ENCODE measurements around the gene UBE2G1. TPM values are rescaled to one million over a fixed set of nuclear protein-coding genes. Genes with fewer than 3 reads are reported as not detected.
A peak's percentile ranks its signal among the peaks of the same experiment; 100 is the strongest.

Gene UBE2G1
- total and polyA plus RNA-seq, 10 of the 15 experiments (the other 5 are each of a cell fraction or from before 2014, with no cell fraction given) = 24.4 to 139 (median 77.4) TPM

DNA sequence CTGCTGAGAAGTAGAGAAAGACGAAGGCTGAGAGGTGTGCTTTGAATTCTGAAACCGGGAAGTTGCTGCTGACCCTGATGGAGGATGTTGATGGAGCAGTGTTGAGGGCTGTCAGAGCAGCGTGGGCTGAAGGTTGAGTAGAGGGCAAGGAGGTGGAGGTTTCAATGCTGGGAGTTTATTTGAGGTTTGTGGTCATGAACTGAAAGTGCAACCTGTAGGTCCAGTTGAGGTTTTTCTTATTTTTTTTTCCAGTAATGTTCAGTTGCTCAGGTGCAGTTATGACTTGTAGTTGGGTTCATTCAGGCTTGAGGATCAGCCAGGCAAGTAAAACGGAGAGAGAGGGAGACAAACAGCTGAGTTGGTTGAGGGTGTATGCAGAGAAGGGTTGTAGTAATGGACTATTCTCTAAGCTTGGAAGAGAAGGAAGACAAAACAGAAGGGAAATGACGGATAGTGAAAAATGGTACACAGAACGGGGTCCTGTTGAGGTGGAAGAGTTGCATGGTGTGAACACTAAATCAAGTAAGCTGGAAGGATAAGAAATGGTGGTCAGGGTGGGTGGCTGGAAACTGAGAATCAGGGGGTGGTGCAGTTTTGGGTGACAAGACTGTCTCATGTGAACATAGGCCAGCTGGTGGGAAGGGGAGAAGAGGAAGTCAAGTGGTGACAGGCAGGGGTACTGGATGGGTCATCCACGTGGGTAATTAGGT lies 8.7 kb upstream of the UBE2G1 start (continued):
- TF ChIP-seq MXI1 (IDR thresholded peaks at IDR 0.05; ENCODE audit: low read depth, low read length) (peak; percentile 79), NRF1 (conservative IDR thresholded peaks at IDR 0.05; ENCODE audit: low read depth, low read length) (no peak), CBFB (IDR thresholded peaks at IDR 0.05; ENCODE audit: low read depth) (peak; percentile 99), EED (IDR thresholded peaks at IDR 0.05; ENCODE audit: low read depth) (peak; percentile 98), ASH2L (IDR thresholded peaks at IDR 0.05; ENCODE audit: borderline replicate concordance, low read depth) (peak; percentile 95; the same call in 1 of the 2 replicates), JUNB (IDR thresholded peaks at IDR 0.05) (peak; percentile 94), EZH2 (IDR thresholded peaks at IDR 0.05; ENCODE audit: borderline replicate concordance, control insufficient read depth, low read depth, low read length) (peak; percentile 94; the same call in 1 of the 2 replicates), SRF (IDR thresholded peaks at IDR 0.05; ENCODE audit: low read depth in 2 of 2, low read length in 2 of 2) (0 out of 4 replicates have a peak, but pooled peaks of 1 of the 2 experiments have one; percentile 13), MEF2A (IDR thresholded peaks at IDR 0.05; ENCODE audit: insufficient read depth, low read depth, low read length) (peak; percentile 88), BACH1 (IDR thresholded peaks at IDR 0.05; ENCODE audit: borderline replicate concordance) (peak; percentile 82; the same call in 1 of the 2 replicates), TARDBP (IDR thresholded peaks at IDR 0.05; ENCODE audit: borderline replicate concordance) (no peak), TBL1XR1 (IDR thresholded peaks at IDR 0.05; ENCODE audit: low read depth, low read length) (peak; percentile 99)
- TF ChIP-seq, protein P1, sequence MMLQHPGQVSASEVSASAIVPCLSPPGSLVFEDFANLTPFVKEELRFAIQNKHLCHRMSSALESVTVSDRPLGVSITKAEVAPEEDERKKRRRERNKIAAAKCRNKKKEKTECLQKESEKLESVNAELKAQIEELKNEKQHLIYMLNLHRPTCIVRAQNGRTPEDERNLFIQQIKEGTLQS (IDR thresholded peaks at IDR 0.05; ENCODE audit: borderline replicate concordance, extremely low read depth, low read depth, low read length) = no peak
- TF ChIP-seq, protein P2, sequence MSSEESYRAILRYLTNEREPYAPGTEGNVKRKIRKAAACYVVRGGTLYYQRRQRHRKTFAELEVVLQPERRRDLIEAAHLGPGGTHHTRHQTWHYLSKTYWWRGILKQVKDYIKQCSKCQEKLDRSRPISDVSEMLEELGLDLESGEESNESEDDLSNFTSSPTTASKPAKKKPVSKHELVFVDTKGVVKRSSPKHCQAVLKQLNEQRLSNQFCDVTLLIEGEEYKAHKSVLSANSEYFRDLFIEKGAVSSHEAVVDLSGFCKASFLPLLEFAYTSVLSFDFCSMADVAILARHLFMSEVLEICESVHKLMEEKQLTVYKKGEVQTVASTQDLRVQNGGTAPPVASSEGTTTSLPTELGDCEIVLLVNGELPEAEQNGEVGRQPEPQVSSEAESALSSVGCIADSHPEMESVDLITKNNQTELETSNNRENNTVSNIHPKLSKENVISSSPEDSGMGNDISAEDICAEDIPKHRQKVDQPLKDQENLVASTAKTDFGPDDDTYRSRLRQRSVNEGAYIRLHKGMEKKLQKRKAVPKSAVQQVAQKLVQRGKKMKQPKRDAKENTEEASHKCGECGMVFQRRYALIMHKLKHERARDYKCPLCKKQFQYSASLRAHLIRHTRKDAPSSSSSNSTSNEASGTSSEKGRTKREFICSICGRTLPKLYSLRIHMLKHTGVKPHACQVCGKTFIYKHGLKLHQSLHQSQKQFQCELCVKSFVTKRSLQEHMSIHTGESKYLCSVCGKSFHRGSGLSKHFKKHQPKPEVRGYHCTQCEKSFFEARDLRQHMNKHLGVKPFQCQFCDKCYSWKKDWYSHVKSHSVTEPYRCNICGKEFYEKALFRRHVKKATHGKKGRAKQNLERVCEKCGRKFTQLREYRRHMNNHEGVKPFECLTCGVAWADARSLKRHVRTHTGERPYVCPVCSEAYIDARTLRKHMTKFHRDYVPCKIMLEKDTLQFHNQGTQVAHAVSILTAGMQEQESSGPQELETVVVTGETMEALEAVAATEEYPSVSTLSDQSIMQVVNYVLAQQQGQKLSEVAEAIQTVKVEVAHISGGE (CRISPR knock-in tag; IDR thresholded peaks at IDR 0.05) = no peak
- TF ChIP-seq, protein P3, sequence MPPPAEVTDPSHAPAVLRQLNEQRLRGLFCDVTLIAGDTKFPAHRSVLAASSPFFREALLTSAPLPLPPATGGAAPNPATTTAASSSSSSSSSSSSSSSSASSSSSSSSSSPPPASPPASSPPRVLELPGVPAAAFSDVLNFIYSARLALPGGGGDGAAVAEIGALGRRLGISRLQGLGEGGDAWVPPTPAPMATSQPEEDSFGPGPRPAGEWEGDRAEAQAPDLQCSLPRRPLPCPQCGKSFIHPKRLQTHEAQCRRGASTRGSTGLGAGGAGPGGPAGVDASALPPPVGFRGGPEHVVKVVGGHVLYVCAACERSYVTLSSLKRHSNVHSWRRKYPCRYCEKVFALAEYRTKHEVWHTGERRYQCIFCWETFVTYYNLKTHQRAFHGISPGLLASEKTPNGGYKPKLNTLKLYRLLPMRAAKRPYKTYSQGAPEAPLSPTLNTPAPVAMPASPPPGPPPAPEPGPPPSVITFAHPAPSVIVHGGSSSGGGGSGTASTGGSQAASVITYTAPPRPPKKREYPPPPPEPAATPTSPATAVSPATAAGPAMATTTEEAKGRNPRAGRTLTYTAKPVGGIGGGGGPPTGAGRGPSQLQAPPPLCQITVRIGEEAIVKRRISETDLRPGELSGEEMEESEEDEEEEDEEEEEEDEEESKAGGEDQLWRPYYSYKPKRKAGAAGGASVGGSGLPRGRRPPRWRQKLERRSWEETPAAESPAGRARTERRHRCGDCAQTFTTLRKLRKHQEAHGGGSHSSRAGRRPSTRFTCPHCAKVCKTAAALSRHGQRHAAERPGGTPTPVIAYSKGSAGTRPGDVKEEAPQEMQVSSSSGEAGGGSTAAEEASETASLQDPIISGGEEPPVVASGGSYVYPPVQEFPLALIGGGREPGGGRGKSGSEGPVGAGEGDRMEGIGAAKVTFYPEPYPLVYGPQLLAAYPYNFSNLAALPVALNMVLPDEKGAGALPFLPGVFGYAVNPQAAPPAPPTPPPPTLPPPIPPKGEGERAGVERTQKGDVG (CRISPR knock-in tag; IDR thresholded peaks at IDR 0.05) = no peak
- TF ChIP-seq, protein P4, sequence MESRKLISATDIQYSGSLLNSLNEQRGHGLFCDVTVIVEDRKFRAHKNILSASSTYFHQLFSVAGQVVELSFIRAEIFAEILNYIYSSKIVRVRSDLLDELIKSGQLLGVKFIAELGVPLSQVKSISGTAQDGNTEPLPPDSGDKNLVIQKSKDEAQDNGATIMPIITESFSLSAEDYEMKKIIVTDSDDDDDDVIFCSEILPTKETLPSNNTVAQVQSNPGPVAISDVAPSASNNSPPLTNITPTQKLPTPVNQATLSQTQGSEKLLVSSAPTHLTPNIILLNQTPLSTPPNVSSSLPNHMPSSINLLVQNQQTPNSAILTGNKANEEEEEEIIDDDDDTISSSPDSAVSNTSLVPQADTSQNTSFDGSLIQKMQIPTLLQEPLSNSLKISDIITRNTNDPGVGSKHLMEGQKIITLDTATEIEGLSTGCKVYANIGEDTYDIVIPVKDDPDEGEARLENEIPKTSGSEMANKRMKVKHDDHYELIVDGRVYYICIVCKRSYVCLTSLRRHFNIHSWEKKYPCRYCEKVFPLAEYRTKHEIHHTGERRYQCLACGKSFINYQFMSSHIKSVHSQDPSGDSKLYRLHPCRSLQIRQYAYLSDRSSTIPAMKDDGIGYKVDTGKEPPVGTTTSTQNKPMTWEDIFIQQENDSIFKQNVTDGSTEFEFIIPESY (IDR thresholded peaks at IDR 0.05) = no peak
- TF ChIP-seq, protein P5, sequence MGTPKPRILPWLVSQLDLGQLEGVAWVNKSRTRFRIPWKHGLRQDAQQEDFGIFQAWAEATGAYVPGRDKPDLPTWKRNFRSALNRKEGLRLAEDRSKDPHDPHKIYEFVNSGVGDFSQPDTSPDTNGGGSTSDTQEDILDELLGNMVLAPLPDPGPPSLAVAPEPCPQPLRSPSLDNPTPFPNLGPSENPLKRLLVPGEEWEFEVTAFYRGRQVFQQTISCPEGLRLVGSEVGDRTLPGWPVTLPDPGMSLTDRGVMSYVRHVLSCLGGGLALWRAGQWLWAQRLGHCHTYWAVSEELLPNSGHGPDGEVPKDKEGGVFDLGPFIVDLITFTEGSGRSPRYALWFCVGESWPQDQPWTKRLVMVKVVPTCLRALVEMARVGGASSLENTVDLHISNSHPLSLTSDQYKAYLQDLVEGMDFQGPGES (IDR thresholded peaks at IDR 0.05) = no peak
- TF ChIP-seq, protein P6, sequence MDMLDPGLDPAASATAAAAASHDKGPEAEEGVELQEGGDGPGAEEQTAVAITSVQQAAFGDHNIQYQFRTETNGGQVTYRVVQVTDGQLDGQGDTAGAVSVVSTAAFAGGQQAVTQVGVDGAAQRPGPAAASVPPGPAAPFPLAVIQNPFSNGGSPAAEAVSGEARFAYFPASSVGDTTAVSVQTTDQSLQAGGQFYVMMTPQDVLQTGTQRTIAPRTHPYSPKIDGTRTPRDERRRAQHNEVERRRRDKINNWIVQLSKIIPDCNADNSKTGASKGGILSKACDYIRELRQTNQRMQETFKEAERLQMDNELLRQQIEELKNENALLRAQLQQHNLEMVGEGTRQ (IDR thresholded peaks at IDR 0.05; ENCODE audit: borderline replicate concordance, low read depth, low read length) = no peak
